ENCODE measurements around the gene ADGRE2. TPM values are rescaled to one million over a fixed set of nuclear protein-coding genes. Genes with fewer than 3 reads are reported as not detected.
"Not testable (repeated sequence)": the region's sequence is repeated elsewhere in the genome, so short reads cannot be mapped to it uniquely, and the experiment has no call there.

Gene ADGRE2
- total and polyA plus RNA-seq, 4 donors: 0.40 to 5.3 (median 1.2) TPM

DNA sequence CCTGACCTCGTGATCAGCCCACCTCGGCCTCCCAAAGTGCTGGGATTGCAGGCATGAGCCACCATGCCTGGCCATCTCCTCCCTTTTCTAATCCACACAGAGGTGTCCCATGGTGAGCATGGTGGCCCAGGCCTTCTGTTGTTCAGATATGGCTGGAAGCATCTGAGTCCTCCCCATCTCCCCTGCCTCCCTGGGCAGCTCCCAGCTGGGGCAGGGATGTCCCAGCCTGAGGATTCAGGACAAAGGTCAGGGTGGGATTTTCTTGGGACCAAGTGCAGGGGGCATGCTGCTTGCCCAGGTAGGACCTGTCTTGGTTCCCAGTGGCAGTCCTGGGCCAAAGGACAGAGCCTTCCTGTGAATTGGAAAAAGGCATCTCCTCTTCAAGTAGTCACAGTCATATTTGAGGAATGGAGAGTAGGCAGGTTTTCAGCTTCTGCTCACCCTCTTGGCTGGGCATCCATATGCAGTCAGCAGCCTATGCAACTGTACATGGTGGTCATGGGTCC is 10.8 kb downstream of the ADGRE2 start:
- no peak overlapping the region for H3K9ac ChIP-seq (ENCODE audit: low read depth in 1 of 2, low read length in 2 of 2)
- H3K9me3 ChIP-seq (ENCODE audit: control insufficient read depth in 4 of 4, low read length in 3 of 4): no peaks in the 10 kb centered on the region
- WGBS: 71% methylated on average over 2 of the region's 2 CpGs
- no peak overlapping the region for H3K4me3 ChIP-seq (ENCODE audit: low read depth in 1 of 3, low read length in 3 of 3)
- no peak for TF ChIP-seq TAF1 (conservative IDR thresholded peaks at IDR 0.05)
- TF ChIP-seq, protein P1, sequence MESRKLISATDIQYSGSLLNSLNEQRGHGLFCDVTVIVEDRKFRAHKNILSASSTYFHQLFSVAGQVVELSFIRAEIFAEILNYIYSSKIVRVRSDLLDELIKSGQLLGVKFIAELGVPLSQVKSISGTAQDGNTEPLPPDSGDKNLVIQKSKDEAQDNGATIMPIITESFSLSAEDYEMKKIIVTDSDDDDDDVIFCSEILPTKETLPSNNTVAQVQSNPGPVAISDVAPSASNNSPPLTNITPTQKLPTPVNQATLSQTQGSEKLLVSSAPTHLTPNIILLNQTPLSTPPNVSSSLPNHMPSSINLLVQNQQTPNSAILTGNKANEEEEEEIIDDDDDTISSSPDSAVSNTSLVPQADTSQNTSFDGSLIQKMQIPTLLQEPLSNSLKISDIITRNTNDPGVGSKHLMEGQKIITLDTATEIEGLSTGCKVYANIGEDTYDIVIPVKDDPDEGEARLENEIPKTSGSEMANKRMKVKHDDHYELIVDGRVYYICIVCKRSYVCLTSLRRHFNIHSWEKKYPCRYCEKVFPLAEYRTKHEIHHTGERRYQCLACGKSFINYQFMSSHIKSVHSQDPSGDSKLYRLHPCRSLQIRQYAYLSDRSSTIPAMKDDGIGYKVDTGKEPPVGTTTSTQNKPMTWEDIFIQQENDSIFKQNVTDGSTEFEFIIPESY (IDR thresholded peaks at IDR 0.05): no peak
- no peak for TF ChIP-seq EGR1 (IDR thresholded peaks at IDR 0.05; ENCODE audit: low read depth in 2 of 2)
- no peak for TF ChIP-seq FOXA2 (IDR thresholded peaks at IDR 0.05)
- TF ChIP-seq SP1 (IDR thresholded peaks at IDR 0.05): no peak
- TF ChIP-seq YY1 (IDR thresholded peaks at IDR 0.05): no peak
- TF ChIP-seq JUND (IDR thresholded peaks at IDR 0.05): no peak
- no peak for TF ChIP-seq HNF4A (conservative IDR thresholded peaks at IDR 0.05)
- TF ChIP-seq HNF4G (IDR thresholded peaks at IDR 0.05): no peak
- TF ChIP-seq GABPA (IDR thresholded peaks at IDR 0.05 in 1 of 2, conservative IDR thresholded peaks at IDR 0.05 in 1 of 2): no peak
- no peak for TF ChIP-seq RXRA (IDR thresholded peaks at IDR 0.05)
- no peaks in the 10 kb centered on the region for H3K36me3 ChIP-seq (ENCODE audit: control insufficient read depth in 4 of 4, insufficient read depth in 3 of 4, low read depth in 1 of 4, low read length in 3 of 4)
- H3K27me3 ChIP-seq (ENCODE audit: control insufficient read depth in 4 of 4, insufficient read depth in 4 of 4, low read length in 3 of 4): no peaks in the 10 kb centered on the region
- H3K4me1 ChIP-seq (ENCODE audit: control insufficient read depth in 4 of 4, insufficient read depth in 4 of 4, low read length in 3 of 4): no peaks in the 10 kb centered on the region
- no peak for DNase-seq (ENCODE audit: low spot score)
- no peak overlapping the region for H3K27ac ChIP-seq (ENCODE audit: low read depth in 1 of 2, low read length in 2 of 2)

DNA sequence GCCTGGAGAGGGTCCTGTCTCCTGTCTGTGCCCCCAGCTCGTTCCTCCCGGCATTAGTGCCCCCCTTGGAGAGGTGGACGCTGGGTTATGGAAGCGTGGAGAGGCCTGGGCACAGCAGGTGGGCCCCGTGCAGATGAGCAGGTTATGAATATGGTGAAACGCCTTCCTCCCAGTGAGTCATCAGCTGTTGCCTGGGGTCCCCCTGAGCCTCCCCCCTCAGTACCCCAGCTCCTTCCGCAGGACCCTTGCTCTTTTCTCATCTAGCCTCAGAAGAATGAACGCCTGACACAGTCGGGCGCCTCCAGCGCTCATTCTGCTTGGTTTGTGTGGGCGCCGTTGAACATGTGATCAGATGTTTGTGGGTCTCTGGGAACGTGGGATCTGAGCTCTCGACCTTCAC is 12.5 kb downstream of the ADGRE2 start:
- H3K4me3 ChIP-seq (ENCODE audit: low read depth in 1 of 3, low read length in 3 of 3); H3K36me3 ChIP-seq (ENCODE audit: control insufficient read depth in 4 of 4, insufficient read depth in 3 of 4, low read depth in 1 of 4, low read length in 3 of 4); DNase-seq (ENCODE audit: low spot score); H3K4me1 ChIP-seq (ENCODE audit: control insufficient read depth in 4 of 4, insufficient read depth in 4 of 4, low read length in 3 of 4); H3K27me3 ChIP-seq (ENCODE audit: control insufficient read depth in 4 of 4, insufficient read depth in 4 of 4, low read length in 3 of 4); H3K9me3 ChIP-seq (ENCODE audit: control insufficient read depth in 4 of 4, low read length in 3 of 4); H3K9ac ChIP-seq (ENCODE audit: low read depth in 1 of 2, low read length in 2 of 2); H3K27ac ChIP-seq (ENCODE audit: low read depth in 1 of 2, low read length in 2 of 2): not testable (repeated sequence)
- 79% methylated on average over 15 of the region's 15 CpGs for WGBS

DNA sequence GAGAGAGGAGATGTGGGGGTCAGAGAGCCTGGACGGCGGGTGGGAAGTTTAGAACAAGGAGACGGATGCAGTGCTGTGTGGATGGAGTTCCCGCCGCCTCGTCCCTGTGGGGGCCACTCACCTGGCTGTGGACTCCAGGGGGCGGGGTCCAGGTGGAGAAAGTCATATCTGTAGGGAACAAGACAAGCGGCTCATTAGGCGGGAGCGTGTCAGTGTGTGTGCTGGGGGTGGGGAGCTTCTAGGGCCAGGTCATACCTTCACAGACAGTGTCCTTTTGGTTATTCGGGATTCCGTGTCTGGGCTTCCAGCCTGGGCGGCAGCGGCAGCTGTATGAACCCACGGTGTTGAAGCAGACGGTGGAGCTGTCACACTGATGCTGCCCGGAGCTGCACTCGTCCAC is 13.0 kb downstream of the ADGRE2 start:
- WGBS: 85% methylated on average over 8 of the region's 18 CpGs
- not testable (repeated sequence) for H3K4me3 ChIP-seq (ENCODE audit: low read depth in 1 of 3, low read length in 3 of 3); H3K4me1 ChIP-seq (ENCODE audit: control insufficient read depth in 4 of 4, insufficient read depth in 4 of 4, low read length in 3 of 4); H3K9me3 ChIP-seq (ENCODE audit: control insufficient read depth in 4 of 4, low read length in 3 of 4); H3K27me3 ChIP-seq (ENCODE audit: control insufficient read depth in 4 of 4, insufficient read depth in 4 of 4, low read length in 3 of 4); H3K27ac ChIP-seq (ENCODE audit: low read depth in 1 of 2, low read length in 2 of 2); H3K9ac ChIP-seq (ENCODE audit: low read depth in 1 of 2, low read length in 2 of 2); H3K36me3 ChIP-seq (ENCODE audit: control insufficient read depth in 4 of 4, insufficient read depth in 3 of 4, low read depth in 1 of 4, low read length in 3 of 4); DNase-seq (ENCODE audit: low spot score)

DNA sequence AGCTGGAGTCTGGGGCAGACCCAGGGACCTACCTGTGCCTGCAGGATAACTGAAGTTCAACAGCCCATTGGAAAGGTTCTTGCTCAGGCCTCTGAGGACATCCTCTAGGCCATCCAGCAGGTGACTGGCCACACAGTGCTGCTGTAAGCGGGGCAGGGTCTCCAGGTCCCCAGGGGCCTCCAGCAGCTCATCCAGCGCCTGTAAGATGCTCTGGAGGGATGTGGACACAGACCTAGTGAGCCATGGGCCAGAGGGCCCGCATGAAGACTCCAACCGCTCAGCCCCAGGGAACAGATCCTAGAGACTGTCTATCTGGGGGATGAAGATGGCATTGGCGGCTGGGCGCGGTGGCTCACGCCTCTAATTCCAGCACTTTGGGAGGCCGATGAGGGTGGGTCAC is 14.0 kb downstream of the ADGRE2 start:
- no peak overlapping the region for H3K9ac ChIP-seq (ENCODE audit: low read depth in 1 of 2, low read length in 2 of 2)
- no peak overlapping the region for H3K4me3 ChIP-seq (ENCODE audit: low read depth in 1 of 3, low read length in 3 of 3)
- 85% methylated on average over 9 of the region's 9 CpGs for WGBS
- DNase-seq (ENCODE audit: low spot score): no peak
- H3K4me1 ChIP-seq (ENCODE audit: control insufficient read depth in 4 of 4, insufficient read depth in 4 of 4, low read length in 3 of 4): no peaks in the 10 kb centered on the region
- TF ChIP-seq FOXA1 (IDR thresholded peaks at IDR 0.05): no peak
- TF ChIP-seq HNF4A (conservative IDR thresholded peaks at IDR 0.05): no peak
- TF ChIP-seq FOXA2 (IDR thresholded peaks at IDR 0.05): no peak
- TF ChIP-seq RAD21 (IDR thresholded peaks at IDR 0.05): no peak
- TF ChIP-seq HNF4G (IDR thresholded peaks at IDR 0.05): no peak
- TF ChIP-seq YY1 (IDR thresholded peaks at IDR 0.05): no peak
- TF ChIP-seq SP1 (IDR thresholded peaks at IDR 0.05): no peak
- TF ChIP-seq GABPA (IDR thresholded peaks at IDR 0.05 in 1 of 2, conservative IDR thresholded peaks at IDR 0.05 in 1 of 2): no peak
- TF ChIP-seq JUND (IDR thresholded peaks at IDR 0.05): no peak
- TF ChIP-seq NR2F2 (IDR thresholded peaks at IDR 0.05): no peak
- TF ChIP-seq, protein P1 (IDR thresholded peaks at IDR 0.05): no peak
- no peak for TF ChIP-seq RXRA (IDR thresholded peaks at IDR 0.05)
- TF ChIP-seq, protein P2, sequence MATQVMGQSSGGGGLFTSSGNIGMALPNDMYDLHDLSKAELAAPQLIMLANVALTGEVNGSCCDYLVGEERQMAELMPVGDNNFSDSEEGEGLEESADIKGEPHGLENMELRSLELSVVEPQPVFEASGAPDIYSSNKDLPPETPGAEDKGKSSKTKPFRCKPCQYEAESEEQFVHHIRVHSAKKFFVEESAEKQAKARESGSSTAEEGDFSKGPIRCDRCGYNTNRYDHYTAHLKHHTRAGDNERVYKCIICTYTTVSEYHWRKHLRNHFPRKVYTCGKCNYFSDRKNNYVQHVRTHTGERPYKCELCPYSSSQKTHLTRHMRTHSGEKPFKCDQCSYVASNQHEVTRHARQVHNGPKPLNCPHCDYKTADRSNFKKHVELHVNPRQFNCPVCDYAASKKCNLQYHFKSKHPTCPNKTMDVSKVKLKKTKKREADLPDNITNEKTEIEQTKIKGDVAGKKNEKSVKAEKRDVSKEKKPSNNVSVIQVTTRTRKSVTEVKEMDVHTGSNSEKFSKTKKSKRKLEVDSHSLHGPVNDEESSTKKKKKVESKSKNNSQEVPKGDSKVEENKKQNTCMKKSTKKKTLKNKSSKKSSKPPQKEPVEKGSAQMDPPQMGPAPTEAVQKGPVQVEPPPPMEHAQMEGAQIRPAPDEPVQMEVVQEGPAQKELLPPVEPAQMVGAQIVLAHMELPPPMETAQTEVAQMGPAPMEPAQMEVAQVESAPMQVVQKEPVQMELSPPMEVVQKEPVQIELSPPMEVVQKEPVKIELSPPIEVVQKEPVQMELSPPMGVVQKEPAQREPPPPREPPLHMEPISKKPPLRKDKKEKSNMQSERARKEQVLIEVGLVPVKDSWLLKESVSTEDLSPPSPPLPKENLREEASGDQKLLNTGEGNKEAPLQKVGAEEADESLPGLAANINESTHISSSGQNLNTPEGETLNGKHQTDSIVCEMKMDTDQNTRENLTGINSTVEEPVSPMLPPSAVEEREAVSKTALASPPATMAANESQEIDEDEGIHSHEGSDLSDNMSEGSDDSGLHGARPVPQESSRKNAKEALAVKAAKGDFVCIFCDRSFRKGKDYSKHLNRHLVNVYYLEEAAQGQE (IDR thresholded peaks at IDR 0.05): no peak
- no peak for TF ChIP-seq EGR1 (IDR thresholded peaks at IDR 0.05; ENCODE audit: low read depth in 2 of 2)
- no peaks in the 10 kb centered on the region for H3K9me3 ChIP-seq (ENCODE audit: control insufficient read depth in 4 of 4, low read length in 3 of 4)
- no peaks in the 10 kb centered on the region for H3K36me3 ChIP-seq (ENCODE audit: control insufficient read depth in 4 of 4, insufficient read depth in 3 of 4, low read depth in 1 of 4, low read length in 3 of 4)
- H3K27ac ChIP-seq (ENCODE audit: low read depth in 1 of 2, low read length in 2 of 2): no peak overlapping the region
- H3K27me3 ChIP-seq (ENCODE audit: control insufficient read depth in 4 of 4, insufficient read depth in 4 of 4, low read length in 3 of 4): peaks cover 0 to 2% (median 0%) of the 10 kb centered on the region in 4 donors
